Activated CD4-positive, alpha-beta T cell treated with anti-CD3 and anti-CD28 coated beads for 4 hours (primary cell): ENCODE results near the gene TRIP4.
"Not testable (repeated sequence)": the region's sequence is repeated elsewhere in the genome, so short reads cannot be mapped to it uniquely, and the experiment has no call there.

Source experiments
- DNase-seq, 2 donors: peaks; one replicate each; pipeline ENCODE4 v3.0.0-alpha.2; 2020

Gene TRIP4

GRCh38 chr15:64387562-64388168, at the start of gene TRIP4:
Gene TRIP4, plus strand, starts transcription at chr15:64387836. Its CDS starts 28 bp downstream, at chr15:64387864.
- peak; percentile 93 to 95 for DNase-seq

- no peak for DNase-seq
Observed at GRCh38 chr15:64340355-64340754, 47.3 kb upstream of the TRIP4 start.

- DNase-seq = no peak
Observed at GRCh38 chr15:64341961-64342360, 45.7 kb upstream of the TRIP4 start.

DNA sequence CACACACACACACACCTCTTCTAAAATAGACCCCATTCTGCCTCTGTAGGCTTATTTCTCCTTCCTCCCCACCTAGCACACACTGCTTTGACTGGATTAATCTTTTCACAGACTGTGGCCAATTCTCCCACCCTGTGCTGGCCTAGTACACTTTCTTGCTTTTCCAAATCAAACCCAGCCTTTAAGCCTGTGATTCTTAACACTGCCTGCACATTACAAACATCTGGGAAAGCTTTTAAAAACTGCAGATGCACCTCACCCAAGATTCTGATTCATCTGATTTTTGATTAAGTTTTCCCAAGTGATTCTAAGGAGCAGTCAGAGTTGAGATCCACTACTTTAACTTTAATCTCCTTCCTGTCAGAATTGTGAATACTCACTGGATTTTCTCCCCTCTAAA, 44.4 kb upstream of the TRIP4 start:
- DNase-seq = no peak

- no peak for DNase-seq
Observed at GRCh38 chr15:64343841-64344240, 43.8 kb upstream of the TRIP4 start.

DNA sequence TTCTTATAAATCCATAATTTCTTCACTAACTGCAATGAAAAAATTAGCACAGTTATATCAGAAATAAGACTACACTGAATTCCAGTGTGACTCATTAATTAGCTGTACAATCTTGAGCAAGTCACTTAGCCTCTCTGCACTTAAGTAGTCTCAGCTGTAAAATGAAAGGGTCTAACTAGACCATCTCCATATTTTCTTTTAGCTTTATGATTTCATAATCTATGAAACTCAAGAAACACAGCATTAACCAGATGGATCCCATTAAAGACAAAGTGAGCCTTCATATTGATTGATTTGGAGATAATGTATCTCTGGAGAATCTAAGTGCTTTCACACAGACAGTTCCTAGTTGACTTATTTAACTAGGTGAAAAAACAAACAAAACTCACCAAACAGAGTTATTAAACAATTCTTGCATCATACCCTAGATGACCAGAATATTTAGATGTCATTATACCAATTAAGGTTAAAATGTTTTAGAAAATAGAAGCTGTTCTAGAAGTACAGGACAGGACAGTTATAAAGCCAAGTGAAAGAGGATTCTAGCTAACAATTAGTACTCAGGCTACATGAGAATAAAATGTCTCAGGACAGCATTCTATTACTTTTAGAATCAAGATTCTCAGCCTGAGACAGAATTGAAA, 42.9 kb upstream of the TRIP4 start:
- no peak for DNase-seq

GRCh38 chr15:64346242-64346641, 41.4 kb upstream of the TRIP4 start:
- not testable (repeated sequence) for DNase-seq

DNA sequence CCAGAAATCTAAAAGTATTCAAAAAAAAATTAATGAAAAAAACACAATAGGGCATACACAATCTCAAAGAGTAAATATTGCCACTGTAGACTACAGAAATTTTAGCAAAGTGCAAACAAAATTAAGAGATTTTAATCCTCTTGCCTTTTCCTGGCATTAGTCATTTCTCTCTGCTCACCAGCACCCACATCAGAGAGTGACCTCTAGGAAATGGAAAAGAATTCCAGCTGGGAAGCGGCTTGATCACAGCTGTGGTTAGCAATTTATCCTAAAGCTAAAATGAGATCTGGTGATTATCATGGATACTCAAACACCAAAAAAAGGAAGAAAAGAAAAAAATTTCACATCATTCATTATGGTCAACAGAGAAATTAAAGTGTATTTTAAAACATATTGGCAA, 39.2 kb upstream of the TRIP4 start:
- DNase-seq = no peak

DNA sequence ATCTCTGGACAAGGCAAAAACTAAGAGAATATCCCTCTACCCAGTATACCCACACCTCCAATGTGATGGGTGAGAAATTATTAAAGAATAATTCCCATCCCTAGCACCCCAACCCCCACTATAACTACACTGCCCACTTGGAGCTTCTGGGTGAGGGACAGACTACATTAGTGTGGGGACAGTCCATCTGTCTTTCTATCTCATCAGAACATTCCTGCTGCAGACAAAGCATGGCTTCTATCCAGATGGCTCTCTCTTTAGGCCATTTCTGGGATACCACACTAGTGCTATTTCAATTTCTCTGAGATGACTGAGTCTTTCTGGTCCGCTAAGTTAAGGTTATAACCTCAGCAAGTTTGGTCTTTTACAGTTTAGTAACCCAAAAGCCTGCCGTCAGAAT, 38.3 kb upstream of the TRIP4 start:
- no peak for DNase-seq

DNA sequence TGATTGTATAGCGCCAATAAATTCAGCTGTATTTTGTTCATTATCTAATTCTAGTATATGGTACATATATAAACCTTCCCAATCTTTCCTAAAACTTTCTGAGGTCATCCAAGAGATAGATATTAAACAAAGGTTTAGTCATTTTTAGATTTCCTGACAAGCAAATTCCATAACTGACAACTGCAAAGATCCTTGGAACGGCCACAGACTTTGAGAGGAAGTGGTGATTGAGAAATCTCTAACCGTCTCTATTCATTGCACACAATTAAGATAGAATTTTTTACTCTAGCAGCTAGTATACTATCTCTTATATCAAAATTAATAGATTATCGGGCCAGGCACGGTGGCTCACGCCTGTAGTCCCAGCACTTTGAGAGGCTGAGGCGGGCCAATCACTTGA, 36.4 kb upstream of the TRIP4 start:
- no peak for DNase-seq

GRCh38 chr15:64354688-64355344, 32.8 kb upstream of the TRIP4 start:
- DNase-seq = no peak

- peak; percentile 51 to 70 for DNase-seq
Observed at GRCh38 chr15:64355348-64355943, 32.2 kb upstream of the TRIP4 start.

DNA sequence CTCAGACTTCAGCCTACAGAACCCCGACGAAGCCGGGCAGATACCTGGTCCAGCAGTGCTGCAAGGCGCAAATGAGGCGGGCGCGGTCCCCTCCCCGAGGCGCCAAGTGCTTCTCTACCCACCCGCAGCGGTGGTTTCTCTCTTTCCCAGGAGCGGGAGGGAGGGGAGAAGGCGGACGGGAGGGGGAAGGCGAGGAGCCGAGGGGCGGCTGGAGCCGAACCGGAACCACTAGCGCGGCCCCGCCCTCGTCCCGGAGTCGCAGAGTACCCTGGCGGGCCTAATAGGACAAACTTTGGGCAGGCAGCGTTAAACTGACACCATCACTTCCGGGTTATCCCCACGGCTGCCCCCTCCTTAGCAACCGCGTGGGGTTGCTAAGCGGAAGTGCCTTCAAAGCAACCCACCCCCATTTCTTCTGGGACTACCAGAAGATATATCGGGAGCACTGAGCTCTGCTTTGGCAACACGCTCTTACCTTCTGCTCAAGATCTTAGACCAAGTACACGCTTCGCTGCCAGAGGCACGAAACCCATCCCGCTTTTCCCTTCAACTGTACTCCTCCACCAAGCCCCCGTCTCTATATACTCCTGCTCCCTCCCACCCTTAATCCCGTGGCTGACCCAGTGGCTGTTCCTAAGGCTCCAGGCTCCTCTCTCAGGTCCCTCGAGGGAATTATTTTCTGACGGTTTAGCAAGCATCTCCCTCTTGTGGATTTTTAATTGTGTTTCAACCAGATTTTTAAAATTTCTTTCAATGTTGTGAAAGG, 31.5 kb upstream of the TRIP4 start, which contains the start of gene CSNK1G1:
TSS of gene CSNK1G1 (minus strand) at position 230 of the 766 bp plus-strand sequence. CDS start 55,674 bp downstream, outside the sequence.
- DNase-seq = peak; percentile 93

GRCh38 chr15:64356710-64357040, 31.0 kb upstream of the TRIP4 start:
- DNase-seq = no peak

GRCh38 chr15:64361259-64361658, 26.4 kb upstream of the TRIP4 start:
- no peak for DNase-seq

GRCh38 chr15:64369078-64369607, 18.5 kb upstream of the TRIP4 start:
- DNase-seq = no peak

- DNase-seq = not testable (repeated sequence)
Observed at GRCh38 chr15:64371383-64371782, 16.3 kb upstream of the TRIP4 start.

GRCh38 chr15:64373360-64373759, 14.3 kb upstream of the TRIP4 start:
- DNase-seq = no peak

GRCh38 chr15:64379216-64379960, 8.2 kb upstream of the TRIP4 start:
- no peak for DNase-seq

GRCh38 chr15:64380130-64380870, 7.3 kb upstream of the TRIP4 start:
- DNase-seq = not testable (repeated sequence)
